Lower leg skin (tissue), 4 donors: ENCODE measurements around the gene TGFBRAP1. TPM values are rescaled to one million over a fixed set of nuclear protein-coding genes. Genes with fewer than 3 reads are reported as not detected.

Source experiments
- DNase-seq, 2 donors: peaks; one replicate each; pipeline ENCODE4 v3.0.0-alpha.2; 2019; ENCODE audit warnings: low spot score in 2 of 2
- H3K4me3 ChIP-seq: fragments of 200-600 bp; sonication (generic); 2 replicates; pipeline ENCODE4 v1.5.1; 2017; ENCODE audit warnings: mild to moderate bottlenecking, low read depth; ENCODE audit not compliant: poor library complexity, severe bottlenecking
- CTCF ChIP-seq, 3 donors: fragments of 450-650 bp; IDR thresholded peaks; one replicate each; pipeline ENCODE4 v1.5.1; 2016; ENCODE audit warnings: antibody characterized with exemption in 3 of 3, mild to moderate bottlenecking in 3 of 3, moderate library complexity in 2 of 3
- POLR2A ChIP-seq, 2 donors: fragments of 450-650 bp; IDR thresholded peaks; one replicate each; pipeline ENCODE4 v1.6.1; 2016 to 2017; ENCODE audit warnings: antibody characterized with exemption in 2 of 2, mild to moderate bottlenecking in 1 of 2, moderate library complexity in 1 of 2
- WGBS, 2 donors: methylation state at CpG; one replicate each; pipeline ENCODE4 v1.1.5; 2018; 5-methylcytosine and 5-hydroxymethylcytosine counted together
- intact Hi-C: fragments of 100-400 bp; cut with DNase I; formaldehyde crosslinking; loops from one replicate; pipeline ENCODE4 v1.15.0; 2023; ENCODE audit warnings: low total_unique reads
- total RNA-seq, 4 donors: library from RNA; depleted of rRNA; stranded (reverse); fragments of >200 nt; gene quantifications; one replicate each; pipeline ENCODE4 v1.1.0, GENCODE V29; 2016

The TGFBRAP1 gene
- total RNA-seq, 4 donors from 2014 or later, result 30.2 to 35.2 (median 34.4) TPM

DNA sequence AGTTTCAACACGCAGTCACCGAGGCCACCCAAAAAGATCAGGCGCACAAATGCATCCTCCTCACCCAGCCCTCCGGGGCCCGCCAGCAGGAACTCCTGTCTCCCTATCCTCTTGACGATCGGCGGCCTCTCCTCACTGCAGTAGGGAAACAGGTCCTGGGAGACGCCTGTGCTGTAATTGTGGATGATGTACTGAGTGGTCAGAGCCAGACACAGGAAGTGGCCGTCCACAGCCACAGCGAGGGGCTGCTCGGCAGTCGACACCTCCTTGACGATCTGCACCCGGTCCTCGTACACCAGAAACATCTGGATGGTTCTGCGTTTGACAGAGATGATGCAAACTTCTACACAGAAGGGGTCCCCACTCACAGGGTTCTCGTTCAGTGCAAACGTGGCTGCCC, 22.0 kb downstream of the TGFBRAP1 start:
- H3K4me3 ChIP-seq, result no peak overlapping the region
- TF ChIP-seq CTCF (IDR thresholded peaks at IDR 0.05) (no peak), POLR2A (IDR thresholded peaks at IDR 0.05) (no peak)
- no peak for DNase-seq
- intact Hi-C loops, result no loop called here
- 86 to 88% methylated on average over 19 of the region's 19 CpGs for WGBS, 2 donors

DNA sequence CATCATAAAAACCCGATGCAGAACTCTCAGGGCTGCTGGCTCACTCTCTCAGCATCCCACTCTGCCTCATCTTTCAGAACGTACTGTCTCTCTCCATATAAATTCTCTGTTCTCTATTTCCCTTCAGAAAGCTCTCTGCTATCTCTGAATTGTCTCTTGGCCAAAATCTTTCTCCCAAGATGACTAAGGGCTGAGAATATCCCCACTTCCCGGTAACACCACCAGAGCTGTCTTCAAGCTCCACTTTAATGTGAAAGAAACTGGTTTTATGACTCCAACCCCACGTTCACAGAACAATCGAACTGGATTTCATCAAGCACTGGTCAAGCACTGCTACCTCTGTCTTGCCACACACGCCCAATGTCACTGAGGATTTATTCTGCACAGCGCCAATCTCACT, 22.4 kb downstream of the TGFBRAP1 start:
- H3K4me3 ChIP-seq, result no peak overlapping the region
- TF ChIP-seq CTCF (IDR thresholded peaks at IDR 0.05) (no peak), POLR2A (IDR thresholded peaks at IDR 0.05) (no peak)
- no peak for DNase-seq
- intact Hi-C loops, result no loop called here
- WGBS, 2 donors, result 90 to 92% methylated on average over 7 of the region's 7 CpGs

- intact Hi-C loops, result no loop called here
- H3K4me3 ChIP-seq, result no peak overlapping the region
- no peak for TF ChIP-seq CTCF (IDR thresholded peaks at IDR 0.05)
- TF ChIP-seq POLR2A (IDR thresholded peaks at IDR 0.05), result no peak
- 87 to 91% methylated on average over 3 of the region's 3 CpGs for WGBS, 2 donors
- no peak for DNase-seq
Measured at GRCh38 chr2:105301646-105302045, 27.9 kb downstream of the TGFBRAP1 start.

- no peak for TF ChIP-seq POLR2A (IDR thresholded peaks at IDR 0.05)
- TF ChIP-seq CTCF (IDR thresholded peaks at IDR 0.05), result no peak
- WGBS, 2 donors, result 84 to 89% methylated on average over 5 of the region's 5 CpGs
- intact Hi-C loops, result no loop called here
Measured at GRCh38 chr2:105299290-105299689, 30.2 kb downstream of the TGFBRAP1 start.

GRCh38 chr2:105298017-105298416, 31.5 kb downstream of the TGFBRAP1 start:
- no peak for DNase-seq
- WGBS, 2 donors, result 97 to 98% methylated on average over 3 of the region's 3 CpGs
- no peak for TF ChIP-seq CTCF (IDR thresholded peaks at IDR 0.05)
- TF ChIP-seq POLR2A (IDR thresholded peaks at IDR 0.05), result no peak
- no peak overlapping the region for H3K4me3 ChIP-seq
- intact Hi-C loops, result no loop called here

More at GRCh38 chr2:105299290-105299689, 30.2 kb downstream of the TGFBRAP1 start:
- H3K4me3 ChIP-seq, result no peak overlapping the region
- DNase-seq, result no peak

DNA sequence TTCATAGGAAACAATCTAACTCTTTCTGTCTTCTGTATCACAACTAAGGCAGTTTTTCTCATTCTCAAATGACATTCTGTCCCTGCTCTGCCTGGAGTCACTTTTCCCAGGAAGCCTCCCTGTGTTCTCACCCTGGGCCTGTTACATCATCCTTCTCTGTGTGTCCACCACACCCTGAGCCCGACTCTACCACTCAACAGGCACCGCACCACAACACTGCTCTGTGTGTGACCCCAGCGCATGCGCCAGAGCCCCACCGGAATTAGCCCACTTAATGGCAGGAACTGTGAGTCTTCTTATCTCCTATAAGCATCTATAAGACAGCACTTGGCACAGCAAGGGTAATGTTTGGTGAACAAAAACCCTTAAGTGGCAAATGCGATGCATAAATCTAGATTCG, 32.3 kb downstream of the TGFBRAP1 start:
- TF ChIP-seq POLR2A (IDR thresholded peaks at IDR 0.05) (no peak), CTCF (IDR thresholded peaks at IDR 0.05) (no peak)
- 86 to 93% methylated on average over 7 of the region's 7 CpGs for WGBS, 2 donors
- H3K4me3 ChIP-seq, result no peak overlapping the region
- intact Hi-C loops, result no loop called here
- no peak for DNase-seq
